Uterus (tissue), 2 donors: ENCODE results near the gene NSD2.

Experiments
- CTCF ChIP-seq, 4 experiments: fragments of 200-600 bp in 2 of 4; fragments of 450-650 bp in 2 of 4; sonication (generic) in 2 of 4; IDR thresholded peaks; one replicate each; pipeline ENCODE4 v1.5.1; 2016 to 2019; ENCODE audit warnings: antibody characterized with exemption in 4 of 4, mild to moderate bottlenecking in 2 of 4, moderate library complexity in 1 of 4
- POLR2A ChIP-seq, 2 donors: fragments of 450-650 bp; IDR thresholded peaks; one replicate each; pipeline ENCODE4 v1.6.1; 2016; ENCODE audit warnings: antibody characterized with exemption in 2 of 2, mild to moderate bottlenecking in 1 of 2, moderate library complexity in 1 of 2

GRCh38 chr4:2011583-2011982, 140.4 kb downstream of the NSD2 start:
- TF ChIP-seq CTCF (IDR thresholded peaks at IDR 0.05) (no peak), POLR2A (IDR thresholded peaks at IDR 0.05) (no peak)
